RWPE2 (cell line): ENCODE results near the gene SMS.

Experiments used
- ATAC-seq: fragments of 200-7000 bp; cut with Tn5 transposase; 3 replicates; pipeline ENCODE4 v1.9.1; 2021; ENCODE audit warnings: low read depth
- DNase-seq: peaks from one replicate; pipeline ENCODE4 v3.0.0-alpha.2; 2020; ENCODE audit warnings: low spot score
- H3K27ac ChIP-seq: fragments of 450-650 bp; 2 replicates; pipeline ENCODE4 v1.5.1; 2017; ENCODE audit warnings: mild to moderate bottlenecking; ENCODE audit not compliant: poor library complexity, severe bottlenecking
- H3K27me3 ChIP-seq: fragments of 250-450 bp; sonication (Bioruptor Pico); 2 replicates; pipeline ENCODE4 v1.5.1; 2021; ENCODE audit warnings: mild to moderate bottlenecking, moderate library complexity; ENCODE audit not compliant: insufficient read depth, poor library complexity, severe bottlenecking
- H3K36me3 ChIP-seq: fragments of 250-450 bp; sonication (Bioruptor Pico); 2 replicates; pipeline ENCODE4 v1.5.1; 2020; ENCODE audit warnings: low read depth, mild to moderate bottlenecking, moderate library complexity
- H3K4me1 ChIP-seq: fragments of 250-450 bp; sonication (Bioruptor Pico); 2 replicates; pipeline ENCODE4 v1.5.1; 2021; ENCODE audit warnings: mild to moderate bottlenecking, moderate library complexity; ENCODE audit not compliant: insufficient read depth, poor library complexity, severe bottlenecking
- H3K4me3 ChIP-seq: fragments of 250-450 bp; sonication (Bioruptor Pico); 2 replicates; pipeline ENCODE4 v1.5.1; 2021; ENCODE audit warnings: mild to moderate bottlenecking, moderate library complexity; ENCODE audit not compliant: severe bottlenecking
- H3K9me3 ChIP-seq: fragments of 250-450 bp; sonication (Bioruptor Pico); 2 replicates; pipeline ENCODE4 v1.5.1; 2021; ENCODE audit warnings: mild to moderate bottlenecking, moderate library complexity; ENCODE audit not compliant: severe bottlenecking
- TF ChIP-seq, protein P1 (sequence below): fragments of 450-650 bp; IDR thresholded peaks from one replicate; pipeline ENCODE4 v1.5.1; 2017; ENCODE audit warnings: mild to moderate bottlenecking, moderate library complexity; ENCODE audit not compliant: poor library complexity, severe bottlenecking

SMS gene

GRCh38 chrX:21963731-21964405, 23.4 kb downstream of the SMS start:
- ATAC-seq (no peak), DNase-seq (no peak)
- H3K27ac ChIP-seq: no peak overlapping the region

DNA sequence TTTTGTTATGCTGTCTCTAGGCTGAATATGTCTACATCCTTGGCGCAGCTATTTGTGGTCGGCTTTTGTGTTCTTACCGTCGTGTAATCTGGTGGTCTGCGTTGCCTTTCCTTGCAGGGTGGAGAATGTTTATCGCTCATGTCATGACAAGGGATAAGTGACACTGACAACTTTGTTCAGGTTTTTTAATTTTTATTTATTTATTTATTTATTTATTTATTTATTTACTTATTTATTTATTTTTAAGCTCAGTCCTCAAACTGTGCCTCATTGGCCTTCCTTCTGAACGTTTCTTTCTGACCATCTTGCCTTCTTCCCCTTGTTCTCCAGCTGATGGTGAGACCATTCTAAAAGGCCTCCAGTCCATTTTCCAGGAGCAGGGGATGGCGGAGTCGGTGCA, 26.4 kb downstream of the SMS start:
- H3K4me1 ChIP-seq: no peaks in the 10 kb centered on the region
- peaks cover 27% of the 10 kb centered on the region for H3K36me3 ChIP-seq
- H3K27ac ChIP-seq: no peak overlapping the region
- no peaks in the 10 kb centered on the region for H3K9me3 ChIP-seq
- TF ChIP-seq, protein P1, sequence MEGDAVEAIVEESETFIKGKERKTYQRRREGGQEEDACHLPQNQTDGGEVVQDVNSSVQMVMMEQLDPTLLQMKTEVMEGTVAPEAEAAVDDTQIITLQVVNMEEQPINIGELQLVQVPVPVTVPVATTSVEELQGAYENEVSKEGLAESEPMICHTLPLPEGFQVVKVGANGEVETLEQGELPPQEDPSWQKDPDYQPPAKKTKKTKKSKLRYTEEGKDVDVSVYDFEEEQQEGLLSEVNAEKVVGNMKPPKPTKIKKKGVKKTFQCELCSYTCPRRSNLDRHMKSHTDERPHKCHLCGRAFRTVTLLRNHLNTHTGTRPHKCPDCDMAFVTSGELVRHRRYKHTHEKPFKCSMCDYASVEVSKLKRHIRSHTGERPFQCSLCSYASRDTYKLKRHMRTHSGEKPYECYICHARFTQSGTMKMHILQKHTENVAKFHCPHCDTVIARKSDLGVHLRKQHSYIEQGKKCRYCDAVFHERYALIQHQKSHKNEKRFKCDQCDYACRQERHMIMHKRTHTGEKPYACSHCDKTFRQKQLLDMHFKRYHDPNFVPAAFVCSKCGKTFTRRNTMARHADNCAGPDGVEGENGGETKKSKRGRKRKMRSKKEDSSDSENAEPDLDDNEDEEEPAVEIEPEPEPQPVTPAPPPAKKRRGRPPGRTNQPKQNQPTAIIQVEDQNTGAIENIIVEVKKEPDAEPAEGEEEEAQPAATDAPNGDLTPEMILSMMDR: no peak
- H3K27me3 ChIP-seq: no peaks in the 10 kb centered on the region
- DNase-seq (no peak), ATAC-seq (no peak)
- no peak overlapping the region for H3K4me3 ChIP-seq

More at GRCh38 chrX:21963731-21964405, 23.4 kb downstream of the SMS start:
- TF ChIP-seq, protein P1: no peak
- Histone ChIP-seq H3K4me1 (no peaks in the 10 kb centered on the region), H3K4me3 (no peak overlapping the region), H3K27me3 (no peaks in the 10 kb centered on the region), H3K9me3 (no peaks in the 10 kb centered on the region), H3K36me3 (peaks cover 14% of the 10 kb centered on the region)

DNA sequence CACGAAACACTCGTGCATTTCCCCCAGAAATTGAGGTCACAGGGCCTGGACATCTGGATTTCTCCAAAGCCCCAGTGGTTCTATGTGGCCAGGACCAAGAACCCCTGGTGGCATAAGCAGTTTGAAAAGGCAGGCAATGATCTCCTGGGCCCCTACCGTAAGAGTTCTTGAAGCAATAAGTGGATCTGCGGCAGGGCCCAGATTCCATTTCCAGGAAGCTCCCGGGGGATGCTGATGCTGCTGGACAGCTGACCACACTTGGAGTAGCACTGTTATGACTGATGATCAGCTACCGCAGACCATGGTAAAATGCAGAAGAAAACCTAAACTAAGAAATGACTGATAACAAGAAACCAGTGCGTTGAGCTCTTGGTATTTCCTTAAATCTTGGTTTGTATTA, 27.8 kb downstream of the SMS start:
- Histone ChIP-seq H3K36me3 (peaks cover 40% of the 10 kb centered on the region), H3K27ac (no peak overlapping the region), H3K27me3 (no peaks in the 10 kb centered on the region), H3K4me1 (peaks cover 5% of the 10 kb centered on the region), H3K9me3 (no peaks in the 10 kb centered on the region), H3K4me3 (no peak overlapping the region)
- ATAC-seq (no peak), DNase-seq (no peak)
- TF ChIP-seq, protein P1: no peak

DNA sequence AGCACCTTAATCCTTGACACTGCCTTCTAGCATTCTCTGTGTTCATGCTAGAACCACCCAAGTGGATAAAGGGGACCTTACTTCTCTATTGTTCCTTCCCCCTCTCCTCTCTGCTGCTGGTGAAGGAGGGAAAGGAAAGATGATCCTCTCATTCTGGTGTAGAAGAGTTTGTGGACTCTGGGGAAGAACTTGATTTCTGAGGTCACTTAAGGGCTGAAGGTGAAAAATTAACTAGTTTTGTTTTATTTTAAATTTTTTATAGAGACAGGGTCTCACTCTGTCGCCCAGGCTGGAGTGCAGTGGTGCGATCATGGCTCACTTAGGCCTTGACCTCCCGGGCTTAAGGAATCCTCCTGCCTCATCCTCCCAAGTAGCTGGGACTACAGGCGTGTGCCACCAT, 29.8 kb downstream of the SMS start:
- TF ChIP-seq, protein P1: no peak
- Histone ChIP-seq H3K36me3 (peaks cover 60% of the 10 kb centered on the region), H3K9me3 (no peaks in the 10 kb centered on the region), H3K4me1 (peaks cover 10% of the 10 kb centered on the region), H3K4me3 (no peak overlapping the region), H3K27ac (no peak overlapping the region), H3K27me3 (no peaks in the 10 kb centered on the region)
- DNase-seq (no peak), ATAC-seq (no peak)

GRCh38 chrX:21972046-21972445, 31.5 kb downstream of the SMS start:
- ATAC-seq (0 out of 3 replicates have a peak, but pooled peaks have one; percentile 9), DNase-seq (no peak)
- Histone ChIP-seq H3K9me3 (no peaks in the 10 kb centered on the region), H3K36me3 (peaks cover 76% of the 10 kb centered on the region), H3K4me3 (no peak overlapping the region), H3K4me1 (peaks cover 10% of the 10 kb centered on the region), H3K27me3 (no peaks in the 10 kb centered on the region), H3K27ac (peak overlapping the region; percentile 54)
- TF ChIP-seq, protein P1: no peak
